ENCODE measurements around the gene FAF1.
A peak's percentile ranks its signal among the peaks of the same experiment; 100 is the strongest.
"Not testable (repeated sequence)": the region's sequence is repeated elsewhere in the genome, so short reads cannot be mapped to it uniquely, and the experiment has no call there.

The FAF1 gene

DNA sequence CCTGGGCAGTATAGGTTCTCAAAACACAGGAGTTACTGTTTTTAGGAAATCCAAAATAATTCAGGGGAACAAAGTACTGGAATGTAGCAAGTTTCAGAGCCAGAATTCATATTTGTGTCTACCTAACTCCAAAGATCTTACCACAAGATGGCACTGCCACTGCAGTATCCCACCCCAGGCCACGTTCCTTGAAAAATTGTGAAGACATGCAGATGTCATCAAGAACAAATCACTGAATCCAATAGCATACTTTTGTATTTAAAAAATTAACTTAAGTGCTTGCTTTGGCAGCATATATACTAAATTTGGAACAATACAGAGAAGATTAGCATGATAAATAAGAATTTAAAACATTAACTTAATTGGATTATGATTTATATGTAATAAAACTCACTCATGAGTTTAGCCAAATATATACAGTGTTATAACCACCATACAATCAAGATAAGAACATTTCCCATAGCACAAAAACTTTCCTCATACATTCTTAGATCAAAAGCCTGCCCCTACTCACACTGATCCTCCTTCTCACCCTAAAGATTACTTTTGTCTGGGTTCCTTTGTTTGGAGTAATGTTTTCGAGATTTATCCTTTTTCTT lies 209.9 kb downstream of the FAF1 start:
- DNase-seq: no peak

DNA sequence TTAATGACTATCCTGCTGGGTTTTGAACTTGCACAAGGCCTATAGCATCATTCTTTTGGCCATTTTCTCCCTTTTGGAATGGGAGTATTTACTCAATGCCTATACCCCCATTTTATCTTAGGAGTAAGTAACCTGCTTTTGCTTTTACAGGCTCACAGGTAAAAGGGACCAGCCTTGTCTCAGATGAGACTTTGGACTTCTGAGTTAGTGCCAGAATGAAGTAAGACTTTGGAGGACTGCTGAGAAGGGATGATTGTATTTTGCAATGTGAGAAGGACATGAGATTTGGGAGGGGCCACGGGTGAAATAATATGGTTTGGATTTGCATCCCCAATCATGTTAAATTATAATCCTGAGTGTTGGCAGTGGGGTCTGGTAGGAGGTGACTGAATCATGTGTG lies 212.7 kb downstream of the FAF1 start:
- no peak for DNase-seq

DNA sequence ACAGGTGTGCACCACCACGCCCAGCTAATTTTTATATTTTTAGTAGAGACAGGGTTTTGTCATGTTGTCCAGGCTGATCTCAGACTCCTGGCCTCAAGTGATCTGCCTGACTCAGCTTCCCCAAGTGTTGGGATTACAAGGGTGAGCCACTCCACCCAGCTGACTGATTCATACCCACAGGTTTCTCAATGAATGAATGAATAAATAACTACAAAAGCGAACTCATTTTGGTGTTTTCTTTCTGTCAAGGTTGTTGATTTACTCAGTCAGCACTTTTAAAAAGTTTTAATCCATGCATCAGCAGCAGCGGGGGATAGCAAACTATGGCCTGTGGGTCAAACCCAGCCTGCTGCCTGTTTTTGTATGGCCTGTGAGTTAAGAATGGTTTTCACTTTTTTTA lies 217.5 kb downstream of the FAF1 start:
- DNase-seq: no peak

DNA sequence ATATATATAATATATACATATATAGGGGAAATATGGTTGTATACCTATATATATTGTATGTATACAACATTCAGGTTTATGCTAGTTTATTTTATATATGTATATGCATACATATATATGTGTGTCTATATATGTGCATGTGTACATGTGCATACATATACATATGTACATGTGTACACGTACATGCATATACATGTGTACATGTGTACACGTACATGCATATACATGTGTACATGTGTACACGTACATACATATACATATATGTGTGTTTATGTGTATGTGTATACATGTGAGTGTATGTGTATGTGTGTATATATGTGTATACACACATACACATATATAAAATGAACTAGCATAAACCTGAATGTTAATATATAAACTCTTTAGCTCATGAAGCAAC lies 220.9 kb downstream of the FAF1 start:
- DNase-seq: no peak

DNA sequence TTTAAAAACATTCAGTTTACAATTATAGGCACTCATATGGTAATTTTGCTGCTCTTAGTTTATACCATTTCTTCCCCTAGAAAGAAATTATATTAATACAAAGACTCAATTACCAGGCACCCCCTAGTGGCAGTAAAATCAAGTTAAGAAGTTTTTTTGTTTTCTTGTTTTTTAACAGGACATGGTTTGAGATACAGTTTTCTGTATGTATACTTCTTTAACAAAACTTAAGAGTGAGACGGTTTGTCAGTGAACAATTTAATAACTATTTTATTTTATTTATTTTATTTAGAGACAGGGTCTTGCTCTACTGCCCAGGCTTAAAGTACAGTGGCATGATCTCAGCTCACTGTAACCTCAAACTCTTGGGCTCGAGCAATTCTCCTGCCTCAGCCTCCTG lies 224.6 kb downstream of the FAF1 start:
- DNase-seq: no peak

DNA sequence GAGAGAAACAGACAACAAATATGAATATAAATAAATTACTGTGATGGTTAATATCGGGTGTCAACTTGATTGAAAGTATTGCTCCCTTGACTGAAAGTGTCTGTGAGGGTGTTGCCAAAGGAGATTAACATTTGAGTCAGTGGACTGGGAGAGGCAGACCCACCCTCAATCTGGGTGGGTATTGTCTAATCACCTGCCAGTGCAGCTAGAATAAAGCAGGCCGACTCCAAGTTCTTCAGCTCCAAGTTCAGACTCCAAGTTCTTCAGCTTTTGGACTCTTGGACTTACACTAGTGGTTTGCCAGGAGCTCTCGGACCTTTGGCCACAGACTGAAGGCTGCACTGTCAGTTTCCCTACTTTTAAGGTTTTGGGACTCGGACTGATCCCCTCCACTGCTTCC lies 232.5 kb downstream of the FAF1 start:
- not testable (repeated sequence) for DNase-seq

DNA sequence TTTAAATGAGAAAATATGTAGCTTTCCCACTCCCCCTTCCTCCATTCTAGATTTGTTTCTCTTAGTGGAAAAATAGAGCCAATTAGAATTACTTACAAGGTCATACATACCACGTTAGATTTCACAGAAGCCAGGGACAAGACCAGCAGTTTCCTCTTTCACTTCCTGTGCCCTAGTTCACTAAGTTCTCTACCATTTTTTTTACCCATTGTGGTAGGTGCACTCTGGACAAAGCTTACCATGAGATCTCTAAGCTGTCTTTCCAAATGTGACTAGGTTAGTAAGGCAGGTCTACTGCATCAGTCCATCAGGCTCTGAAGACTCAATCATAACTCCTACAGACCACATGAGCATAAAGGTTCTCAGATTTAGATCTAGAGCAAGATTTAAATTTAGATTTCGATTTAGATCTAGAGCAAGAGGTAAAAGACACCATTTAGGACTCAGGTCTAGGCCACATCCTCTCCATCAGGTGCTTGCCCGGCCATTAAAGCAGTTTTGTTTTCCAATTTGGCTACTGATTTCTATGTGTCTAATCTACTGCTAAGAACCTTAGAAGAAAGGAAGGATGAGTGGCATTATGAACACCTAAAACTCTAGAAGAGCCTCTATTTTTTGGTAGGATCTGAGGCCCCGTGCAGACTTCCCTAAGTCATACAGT lies 235.3 kb downstream of the FAF1 start:
- no peak for DNase-seq

DNA sequence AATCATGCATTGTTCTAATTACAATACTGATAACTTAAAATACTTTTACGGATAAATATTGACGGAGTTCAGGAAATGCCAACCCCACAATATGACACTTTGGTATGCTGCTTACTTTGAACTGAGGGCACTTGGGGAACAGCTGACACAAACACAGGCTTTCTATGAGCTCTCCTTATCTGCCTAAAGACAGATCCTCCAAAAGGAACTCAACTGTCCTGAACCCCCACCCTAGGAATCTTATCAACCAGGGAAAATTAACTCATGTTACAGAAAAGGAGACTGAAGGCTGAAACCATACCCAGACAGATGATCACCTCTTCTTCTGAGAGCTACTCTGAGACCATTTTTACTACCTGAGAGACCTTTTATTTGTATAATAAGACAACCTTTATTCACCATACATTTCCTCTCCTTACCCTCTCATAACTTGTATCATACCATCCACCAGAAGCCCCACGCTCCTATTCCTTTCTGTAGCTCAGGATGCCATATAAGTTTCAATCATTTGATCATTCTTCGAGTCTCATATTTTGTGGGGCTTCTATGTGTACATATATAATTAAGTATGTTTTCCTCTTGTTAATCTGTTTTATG lies 239.5 kb downstream of the FAF1 start:
- no peak for DNase-seq

DNA sequence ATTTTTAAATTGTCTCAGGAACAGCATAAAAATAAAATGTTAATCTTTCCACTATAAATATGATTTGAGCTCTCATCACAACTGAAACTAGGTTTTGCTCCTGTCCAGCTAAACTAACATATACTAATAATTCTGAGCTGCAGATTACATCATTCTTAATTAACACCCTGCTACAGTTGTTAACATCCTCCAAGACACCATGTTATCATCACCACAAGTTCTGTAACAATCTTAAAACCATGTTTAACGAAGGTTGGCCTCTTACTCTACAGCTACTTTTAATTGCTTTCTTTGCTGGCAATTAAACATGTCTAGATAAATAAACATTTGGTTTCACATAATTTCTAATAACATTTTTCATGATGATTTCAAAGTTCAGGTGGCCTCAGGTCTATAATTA lies 240.9 kb downstream of the FAF1 start:
- DNase-seq: no peak

DNA sequence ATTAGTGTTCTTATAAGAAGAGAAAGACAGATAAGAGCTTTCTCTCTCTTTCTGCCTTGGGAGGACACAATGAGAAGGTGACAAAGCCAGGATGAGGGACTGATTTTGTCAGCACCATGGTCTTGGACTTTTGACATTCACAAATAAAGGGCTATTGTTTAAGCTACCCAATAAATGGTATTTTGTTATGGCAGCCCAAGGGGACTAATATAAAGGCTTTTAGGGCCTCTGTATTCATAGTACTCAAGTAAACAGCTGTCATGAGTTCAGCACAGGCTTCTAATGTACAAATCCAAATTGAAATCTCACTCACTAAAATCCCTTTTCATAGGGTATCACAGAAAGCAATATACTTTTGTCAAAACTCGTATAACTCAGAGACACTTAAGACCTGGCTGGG lies 242.7 kb downstream of the FAF1 start:
- no peak for DNase-seq

DNA sequence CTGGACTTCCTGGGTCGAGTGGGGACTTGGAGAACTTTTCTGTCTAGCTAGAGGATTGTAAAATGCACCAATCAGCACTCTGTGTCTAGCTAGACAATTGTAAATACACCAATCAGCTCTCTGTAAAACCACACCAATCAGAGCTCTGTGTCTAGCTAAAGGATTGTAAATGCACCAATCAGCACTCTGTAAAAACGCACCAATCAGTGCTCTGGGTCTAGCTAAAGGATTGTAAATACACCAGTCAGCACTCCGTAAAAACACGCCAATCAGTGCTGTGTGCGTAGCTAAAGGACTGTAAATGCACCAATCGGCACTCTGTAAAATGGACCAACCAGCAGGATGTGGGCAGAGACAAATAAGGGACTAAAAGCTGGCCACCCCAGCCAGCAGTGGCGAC lies 243.6 kb downstream of the FAF1 start:
- not testable (repeated sequence) for DNase-seq

DNA sequence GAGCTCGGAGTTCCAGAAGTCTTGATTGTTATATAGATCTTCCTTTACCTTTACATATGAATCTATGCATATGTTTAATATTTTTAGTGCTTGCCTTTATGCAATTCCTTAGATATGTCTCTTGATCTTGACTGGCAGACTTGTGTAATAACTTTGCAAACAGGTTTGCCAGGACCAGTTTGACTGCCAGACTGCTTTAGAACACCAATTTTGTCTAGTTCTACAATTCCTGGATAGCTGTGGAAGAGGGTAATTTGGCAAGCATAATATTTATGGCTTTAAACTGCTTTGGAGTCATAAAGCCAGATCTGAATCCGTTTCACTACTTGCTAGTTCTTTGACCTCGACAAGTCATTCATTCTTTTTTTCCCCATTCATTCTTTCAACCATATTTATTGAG lies 250.0 kb downstream of the FAF1 start:
- DNase-seq: no peak

DNA sequence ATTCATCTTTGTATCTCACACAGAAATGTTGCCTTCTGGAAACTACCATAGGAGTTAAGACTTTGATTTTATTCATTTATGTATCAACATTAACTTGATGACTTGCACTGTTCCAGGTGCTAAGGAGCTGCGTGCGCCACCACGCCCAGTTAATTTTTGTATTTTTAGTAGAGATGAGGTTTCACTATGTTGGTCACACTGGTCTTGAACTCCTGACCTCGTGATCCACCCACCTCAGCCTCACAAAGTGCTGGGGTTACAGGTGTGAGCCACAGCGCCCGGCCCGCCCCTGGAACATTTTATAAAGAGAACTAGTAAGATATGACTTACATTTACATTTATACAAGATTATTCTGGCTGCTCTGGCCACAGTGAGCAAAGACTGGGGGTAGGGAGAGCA lies 252.2 kb downstream of the FAF1 start:
- DNase-seq: no peak

DNA sequence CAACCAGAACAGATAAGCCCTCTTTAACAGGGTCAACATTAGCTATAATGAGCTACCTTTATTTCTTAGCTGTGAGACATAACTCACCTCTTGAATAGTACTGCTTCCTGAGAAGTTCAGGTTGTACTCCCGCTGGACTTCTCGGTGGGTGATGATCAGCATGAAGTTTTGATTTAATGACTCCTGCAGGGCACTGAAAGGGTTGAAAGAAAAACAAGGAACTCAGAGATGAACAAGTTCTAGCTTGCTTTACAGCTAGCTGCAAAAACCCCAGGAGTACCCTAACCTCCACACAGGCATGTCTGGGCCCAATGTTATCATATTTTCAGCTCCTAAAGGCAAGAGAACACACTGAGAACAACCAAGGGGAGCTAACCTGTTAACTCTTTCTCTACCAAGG lies 254.4 kb downstream of the FAF1 start:
- no peak for DNase-seq

DNA sequence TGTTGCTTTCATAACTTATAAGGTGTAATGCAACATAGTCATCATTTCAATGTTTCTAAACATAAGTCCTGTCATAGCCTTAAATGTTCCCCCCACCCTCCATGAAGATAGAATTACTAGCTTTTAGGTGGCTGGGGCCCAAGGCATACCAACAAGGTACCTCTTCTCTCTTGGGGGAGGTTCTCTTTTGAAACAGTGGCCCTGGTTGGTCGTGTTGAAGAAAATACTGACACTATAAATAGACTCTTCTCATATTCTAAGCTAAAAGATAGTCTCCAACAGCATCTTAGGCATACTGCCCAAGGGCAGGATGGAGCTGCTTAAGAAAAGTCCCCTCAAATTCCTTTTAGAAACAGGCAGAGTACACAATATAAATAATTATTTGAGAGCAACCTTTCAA lies 255.0 kb downstream of the FAF1 start:
- no peak for DNase-seq

DNA sequence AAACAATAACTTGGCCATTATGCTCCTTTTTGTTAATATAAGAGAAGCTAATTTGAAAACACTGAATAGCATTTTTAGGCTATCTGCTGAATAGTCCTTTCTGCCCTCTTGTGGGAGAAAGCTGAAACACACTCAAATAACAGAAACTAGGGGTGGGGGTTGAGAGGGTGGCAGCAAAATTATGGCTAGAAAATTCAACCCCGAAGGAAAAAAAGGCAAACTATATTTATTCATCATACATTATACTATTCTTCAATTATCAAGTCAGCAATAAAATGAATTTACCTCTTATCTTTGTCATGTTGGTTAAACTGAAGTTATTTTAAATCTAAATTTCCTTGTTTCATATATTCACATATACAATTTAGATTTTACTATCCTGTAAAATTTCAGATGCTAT lies 255.9 kb downstream of the FAF1 start:
- peak; percentile 58 for DNase-seq

DNA sequence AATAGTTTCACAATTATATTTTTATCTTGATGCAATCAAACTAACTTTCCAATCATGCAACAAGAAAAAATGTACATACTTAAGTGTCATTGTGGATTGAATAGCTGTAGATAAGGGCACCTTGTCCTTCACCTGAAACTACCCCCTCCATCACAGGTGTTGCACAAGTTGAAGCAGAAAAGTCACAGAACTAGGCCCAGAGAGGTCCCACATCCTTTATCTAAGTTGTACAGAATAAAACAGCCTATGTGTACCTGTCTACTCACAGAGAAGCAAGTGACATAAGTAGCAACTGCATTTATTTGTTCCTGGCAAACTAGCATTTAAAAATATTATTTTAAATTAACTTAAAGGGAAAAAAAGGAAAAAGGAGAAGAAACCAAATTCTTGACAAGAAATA lies 256.8 kb downstream of the FAF1 start:
- no peak for DNase-seq

DNA sequence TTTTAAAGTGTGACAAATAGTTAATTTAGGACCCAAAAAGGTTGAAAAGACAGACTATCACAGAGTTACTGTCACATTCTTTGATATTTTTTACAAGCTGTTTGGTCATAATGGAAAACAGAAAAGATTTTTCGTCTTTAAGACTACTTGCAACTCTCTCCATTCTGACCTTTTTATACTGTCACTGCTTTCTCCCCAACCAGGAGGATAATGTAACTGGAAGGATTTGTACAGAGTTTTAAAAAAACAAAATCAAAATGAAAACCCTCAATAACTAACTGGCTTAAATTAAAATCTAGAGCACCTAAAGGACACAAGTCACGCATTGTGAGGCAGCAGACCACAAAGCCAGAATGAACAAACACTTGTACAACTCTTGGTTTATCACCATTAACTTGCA lies 257.7 kb downstream of the FAF1 start:
- DNase-seq: no peak

DNA sequence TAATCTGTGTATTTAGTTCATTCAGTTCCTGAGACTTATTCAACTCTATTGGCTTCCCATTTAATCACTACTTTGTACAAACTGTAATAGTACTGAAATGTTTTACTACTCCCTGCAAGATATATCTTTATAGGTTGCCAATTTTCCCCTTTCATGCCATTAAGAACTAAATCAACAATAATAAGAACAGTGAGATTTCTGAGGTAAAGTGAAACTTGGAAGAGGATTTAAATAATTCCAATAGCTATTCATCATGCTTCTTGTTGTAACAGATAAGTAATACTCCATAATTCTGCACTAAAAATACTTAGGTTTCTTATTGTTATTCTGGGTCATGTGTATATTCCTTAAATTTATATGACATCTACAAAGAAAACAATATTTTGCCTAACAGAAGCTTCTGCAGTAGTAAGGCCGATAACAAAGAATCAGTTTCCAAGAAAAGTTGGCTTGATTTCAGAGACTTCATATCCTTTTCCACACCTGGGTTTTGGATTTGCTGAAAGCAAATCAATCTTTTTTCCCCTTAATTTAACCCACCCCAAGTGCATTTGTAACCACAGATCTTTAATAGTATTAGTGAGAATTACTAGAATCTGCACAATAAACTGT lies 258.3 kb downstream of the FAF1 start:
- no peak for DNase-seq

DNA sequence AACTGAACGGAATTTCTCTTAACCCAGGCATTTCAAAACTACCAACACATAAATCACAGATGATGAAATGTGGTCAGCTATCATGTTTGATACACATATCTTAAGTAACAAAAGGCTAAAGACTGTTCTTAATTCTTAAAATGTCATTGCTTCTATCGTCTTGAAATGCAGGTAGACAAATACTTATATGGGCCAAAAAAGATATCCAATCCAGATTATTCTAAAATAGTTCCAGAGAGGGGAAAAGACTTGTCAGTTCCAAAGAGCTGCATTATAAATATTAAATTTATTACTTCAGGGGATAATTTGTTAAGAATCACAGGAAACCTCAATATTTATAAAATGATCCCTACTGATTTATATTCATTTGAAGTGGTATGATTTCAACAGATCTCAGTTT lies 259.4 kb downstream of the FAF1 start:
- no peak for DNase-seq

DNA sequence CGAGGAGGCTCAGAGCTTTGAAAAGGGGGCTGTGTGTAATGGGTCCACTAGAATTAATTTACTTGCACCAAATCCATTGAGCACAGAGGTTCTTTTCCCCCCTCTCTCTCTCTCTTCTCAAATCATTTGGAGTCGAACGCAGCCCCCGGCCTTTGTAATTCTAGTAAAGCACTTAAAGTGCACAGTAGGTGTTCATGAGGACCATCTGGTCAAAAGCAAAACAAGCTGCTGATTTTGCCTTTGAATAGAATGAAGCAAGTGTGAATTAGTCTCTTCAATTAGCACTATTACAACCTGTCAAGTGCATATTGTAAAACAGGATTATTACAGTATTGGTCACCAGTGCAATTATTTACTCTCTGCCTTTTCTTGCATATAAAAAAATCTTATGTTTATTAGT lies 259.9 kb downstream of the FAF1 start:
- peak; percentile 94 for DNase-seq

DNA sequence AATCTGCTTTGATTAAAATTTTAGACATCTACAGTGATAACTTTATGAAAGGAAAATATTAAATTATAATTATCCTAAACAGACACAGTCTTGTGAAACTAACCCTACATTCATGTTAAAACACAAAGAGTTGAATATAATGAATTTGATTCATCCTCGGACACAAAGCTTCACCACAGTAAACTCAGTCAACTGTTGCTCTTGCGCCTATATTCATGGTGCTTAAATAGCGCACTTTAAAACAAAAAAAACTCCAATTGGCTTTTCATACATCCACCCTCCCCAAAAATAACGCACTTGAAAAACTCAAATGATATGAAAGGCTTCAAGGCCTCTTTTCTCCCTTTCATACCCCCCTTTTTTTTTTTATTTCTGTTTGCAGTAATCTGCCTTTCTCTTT lies 260.3 kb downstream of the FAF1 start:
- DNase-seq: no peak

DNA sequence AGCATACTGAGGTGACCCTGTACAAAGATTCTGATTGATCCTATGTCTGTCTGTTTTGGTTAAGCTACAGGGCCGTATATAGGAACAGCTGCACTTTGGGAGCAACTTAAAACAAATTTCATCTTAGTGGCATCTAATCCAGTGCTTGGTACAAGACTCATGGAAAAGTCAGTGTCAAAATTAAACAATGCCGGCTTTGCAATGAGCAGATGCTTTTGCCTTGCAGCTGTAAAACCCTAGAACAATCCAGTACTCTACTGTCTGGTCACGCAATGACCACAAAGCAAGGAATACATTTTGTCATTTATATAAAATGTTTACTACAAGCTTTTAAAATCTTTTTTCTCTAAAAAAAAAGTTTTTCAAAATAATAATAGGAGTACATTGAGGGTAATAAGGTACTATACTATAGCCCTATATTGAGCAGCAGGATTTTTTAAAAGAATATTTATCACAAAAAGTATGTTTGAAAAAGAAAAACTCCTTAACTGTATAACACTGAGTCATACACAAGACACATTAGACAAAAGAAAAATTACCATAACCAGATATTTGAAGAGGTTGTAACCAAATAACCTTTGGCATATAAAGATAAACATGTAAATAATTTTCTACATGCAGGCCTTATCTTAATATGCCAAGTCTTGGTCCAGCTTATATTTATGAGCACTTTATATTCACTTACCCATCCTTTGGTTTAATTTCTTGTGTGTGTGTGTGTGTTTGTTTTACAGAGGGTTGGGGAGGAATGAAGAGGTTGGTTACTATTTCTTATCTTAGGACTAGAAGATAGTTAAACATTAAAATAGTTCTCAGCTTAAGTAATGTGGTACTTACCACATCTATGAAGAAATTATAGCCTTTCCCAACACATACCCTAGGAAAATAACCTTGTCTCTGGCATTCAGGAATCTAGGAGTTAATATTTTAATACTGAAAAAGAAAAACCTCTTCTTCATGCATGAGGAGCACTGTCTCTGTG lies 262.3 kb downstream of the FAF1 start:
- no peak for DNase-seq
